ENCODE data around the gene TFCP2L1.
"Not testable (repeated sequence)": the region's sequence is repeated elsewhere in the genome, so short reads cannot be mapped to it uniquely, and the experiment has no call there.

The TFCP2L1 gene

DNA sequence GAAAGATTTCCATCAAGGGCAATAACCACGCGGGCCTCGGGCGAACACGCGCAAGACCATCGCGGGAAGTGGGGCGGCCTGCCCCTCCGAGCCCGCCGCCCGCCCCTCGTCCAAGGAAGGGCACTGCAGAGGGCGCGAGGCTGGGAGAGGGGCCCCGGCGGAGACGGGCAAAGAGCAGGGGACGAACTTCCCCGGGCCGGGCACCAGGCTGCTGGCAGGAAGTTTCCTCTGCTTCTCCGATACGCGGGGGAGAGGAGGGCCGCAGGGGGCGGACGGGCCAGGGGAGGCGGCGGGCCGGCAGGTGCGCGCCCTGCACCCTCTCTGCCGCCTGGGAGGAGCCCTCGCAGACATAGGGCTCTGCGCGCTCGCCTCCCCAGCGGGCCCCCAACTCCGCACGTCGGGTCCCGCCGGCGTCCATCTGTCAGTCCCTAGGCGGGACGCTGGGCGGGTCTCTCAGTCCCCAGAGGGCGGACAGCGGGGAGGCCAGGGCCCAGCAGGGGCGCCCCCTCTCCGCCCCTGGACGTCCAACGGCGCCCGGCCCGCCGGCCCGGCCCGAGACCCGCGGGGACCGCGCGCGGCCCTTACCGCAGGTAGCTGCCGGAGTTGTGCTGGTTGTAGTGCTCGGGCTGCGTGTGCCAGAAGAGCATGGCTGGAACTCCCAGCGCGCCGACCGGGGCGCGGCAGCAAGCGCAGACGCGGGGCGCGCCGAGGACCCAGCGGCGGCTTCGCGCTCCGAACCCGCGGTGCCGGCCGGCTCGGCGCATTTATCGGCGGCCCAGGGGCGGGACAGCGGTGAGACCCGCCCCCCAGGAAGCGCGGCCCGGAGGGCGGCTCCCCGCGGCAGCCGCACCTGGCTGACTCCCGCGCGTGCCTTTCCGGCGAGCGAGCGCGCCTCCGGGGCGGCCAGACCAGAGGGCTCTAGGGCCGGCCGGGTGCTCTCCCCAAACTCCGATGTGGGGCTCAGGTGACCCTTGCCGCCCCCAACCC is at the start of gene TFCP2L1:
Gene TFCP2L1, minus strand, starts transcription at position 740 of the 987 bp plus-strand sequence. Its CDS starts 93 bp downstream, at position 647.
- DNase-seq: no peak

GRCh38 chr2:121333834-121334558 is 49.0 kb upstream of the TFCP2L1 start:
- DNase-seq: no peak

GRCh38 chr2:121333231-121333630 is 48.2 kb upstream of the TFCP2L1 start:
- no peak for DNase-seq

GRCh38 chr2:121331324-121331723 is 46.3 kb upstream of the TFCP2L1 start:
- DNase-seq: not testable (repeated sequence)

- no peak for DNase-seq
Observed at GRCh38 chr2:121330921-121331320, 45.9 kb upstream of the TFCP2L1 start.

DNA sequence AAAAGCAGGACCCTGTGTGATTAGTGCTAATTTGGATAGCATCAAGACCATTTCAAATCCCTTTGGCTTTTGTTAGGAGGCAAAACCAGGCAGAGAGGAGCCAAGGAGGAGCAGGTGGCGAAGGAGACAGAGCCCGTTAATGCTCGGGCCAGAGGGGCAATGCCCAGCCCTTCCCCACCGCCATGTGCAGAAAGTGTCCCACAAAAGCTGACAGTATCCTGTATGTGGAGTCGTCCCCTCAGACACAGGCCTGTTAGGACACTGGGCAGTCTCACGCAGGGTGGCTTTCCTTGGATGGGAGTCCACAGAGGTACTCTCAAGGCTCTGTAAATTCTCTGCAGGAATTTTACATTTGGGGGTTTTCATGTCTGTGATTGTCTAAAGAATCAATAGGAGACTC is 44.8 kb upstream of the TFCP2L1 start:
- no peak for DNase-seq

GRCh38 chr2:121326628-121327027 is 41.6 kb upstream of the TFCP2L1 start:
- no peak for DNase-seq

GRCh38 chr2:121324601-121325000 is 39.6 kb upstream of the TFCP2L1 start:
- no peak for DNase-seq

DNA sequence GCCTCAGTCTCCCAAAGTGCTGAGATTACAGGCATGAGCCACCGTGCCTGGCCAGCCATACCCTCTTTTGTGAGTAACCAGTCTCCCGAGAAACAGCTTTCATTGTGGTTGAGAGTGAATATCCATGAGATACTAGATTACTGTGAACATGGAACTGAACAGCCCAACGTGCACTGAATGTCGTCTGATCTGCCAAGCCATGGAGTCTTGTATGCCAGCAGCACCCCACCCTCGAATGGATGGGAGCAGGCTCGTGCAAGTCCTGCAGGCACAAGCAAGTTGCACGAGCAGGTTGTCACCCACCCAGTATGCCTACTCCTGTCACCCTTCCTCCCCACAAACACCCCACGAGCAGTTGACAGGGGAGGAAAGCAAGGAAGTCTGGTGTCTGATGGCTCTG is 36.5 kb upstream of the TFCP2L1 start:
- no peak for DNase-seq

GRCh38 chr2:121319941-121320340 is 34.9 kb upstream of the TFCP2L1 start:
- no peak for DNase-seq

GRCh38 chr2:121316986-121317385 is 32.0 kb upstream of the TFCP2L1 start:
- no peak for DNase-seq

- DNase-seq: not testable (repeated sequence)
Observed at GRCh38 chr2:121313701-121314100, 28.7 kb upstream of the TFCP2L1 start.

DNA sequence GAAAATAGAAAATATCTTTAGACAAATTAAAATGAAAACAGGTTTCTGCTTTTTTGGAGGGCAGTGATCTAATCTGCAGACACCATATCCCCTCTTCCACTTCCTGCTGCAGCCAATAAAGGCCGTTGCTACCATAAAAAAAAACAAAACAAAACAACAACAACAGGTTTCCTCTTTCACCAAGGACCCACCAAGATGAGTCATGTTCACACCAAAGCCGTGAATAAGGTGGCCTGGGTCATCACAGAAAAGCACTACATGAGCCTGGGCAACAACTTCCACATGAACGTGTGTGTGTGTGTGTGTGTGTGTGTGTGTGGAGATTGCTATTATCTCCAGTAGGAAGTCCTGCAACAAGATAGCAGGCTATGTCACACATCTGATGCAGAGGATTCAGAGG is 24.8 kb upstream of the TFCP2L1 start:
- no peak for DNase-seq

DNA sequence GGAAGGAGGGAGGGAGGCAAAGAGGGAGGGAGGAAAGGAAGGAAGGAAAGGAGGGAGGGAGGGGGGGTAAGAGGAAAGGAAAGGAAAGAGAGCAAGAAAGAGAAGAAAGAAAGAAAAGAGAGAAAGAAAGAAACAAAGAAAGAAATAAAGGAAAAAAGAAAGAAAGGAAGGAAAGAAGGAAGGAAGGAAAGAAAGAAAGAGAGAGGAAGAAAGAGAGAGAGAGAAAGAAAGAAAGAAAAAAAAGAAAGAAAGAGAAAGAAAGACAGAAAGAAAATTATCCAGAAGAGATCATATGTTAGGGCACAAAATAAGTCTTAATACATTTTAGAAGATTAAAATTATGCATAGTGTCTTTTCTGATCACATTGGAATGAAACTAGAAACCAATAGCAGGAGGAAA is 24.3 kb upstream of the TFCP2L1 start:
- DNase-seq: no peak

- DNase-seq: no peak
Observed at GRCh38 chr2:121307048-121307447, 22.0 kb upstream of the TFCP2L1 start.

DNA sequence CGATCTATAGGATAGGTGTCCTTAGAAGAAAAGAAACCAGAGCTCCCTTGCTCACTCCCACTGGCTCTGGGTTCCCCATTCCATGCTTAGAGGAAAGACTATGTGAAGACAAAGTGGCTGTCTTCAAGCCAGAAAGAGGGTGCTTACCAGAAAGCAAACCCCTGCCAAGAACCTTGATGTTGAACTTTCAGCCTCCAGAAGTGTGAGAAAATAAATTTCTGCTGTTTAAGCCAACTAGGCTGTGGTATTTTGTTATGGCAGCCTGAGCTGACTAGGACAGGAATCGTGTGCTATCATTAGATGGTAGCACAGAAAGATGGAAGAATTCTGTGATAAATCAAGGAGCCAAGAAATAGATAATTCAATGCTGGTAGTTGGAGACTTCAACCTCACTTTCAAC is 19.9 kb upstream of the TFCP2L1 start:
- no peak for DNase-seq

DNA sequence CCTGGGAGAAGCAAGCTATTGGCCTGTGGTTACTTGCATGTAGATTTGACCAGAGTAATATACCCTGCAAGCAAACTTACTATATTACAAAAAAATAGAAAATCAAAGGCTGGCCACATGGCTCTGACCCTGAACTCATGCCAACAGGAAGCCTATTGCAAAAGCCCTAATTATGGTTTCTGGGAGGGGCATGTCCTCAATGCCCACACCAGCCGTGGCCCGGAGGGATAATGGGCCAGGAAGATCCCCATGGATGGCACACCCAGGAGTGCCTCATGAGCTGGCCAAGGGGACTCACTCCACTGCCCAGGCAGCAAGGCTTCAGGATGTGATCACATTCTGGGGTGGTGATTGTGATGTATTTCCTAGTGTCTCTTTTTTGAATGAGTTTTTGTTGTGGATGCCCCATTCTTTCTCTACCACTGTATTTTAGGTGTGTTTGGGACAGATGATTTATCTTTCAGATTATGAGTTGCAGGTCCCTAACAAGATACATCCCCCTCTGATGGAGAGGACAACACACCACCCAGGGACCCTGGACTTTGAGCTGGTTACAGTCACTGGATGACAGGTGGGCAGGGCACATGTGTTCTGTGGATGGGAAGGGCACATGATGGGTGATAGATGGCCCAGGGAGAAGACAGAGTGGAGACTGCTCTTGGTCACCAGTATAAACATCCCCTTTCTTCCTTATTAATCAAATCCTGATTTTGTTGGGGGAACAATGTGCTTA is 18.7 kb upstream of the TFCP2L1 start:
- no peak for DNase-seq

GRCh38 chr2:121301190-121301589 is 16.2 kb upstream of the TFCP2L1 start:
- DNase-seq: not testable (repeated sequence)

- DNase-seq: no peak
Observed at GRCh38 chr2:121298476-121298875, 13.5 kb upstream of the TFCP2L1 start.

- not testable (repeated sequence) for DNase-seq
Observed at GRCh38 chr2:121297866-121298265, 12.9 kb upstream of the TFCP2L1 start.

GRCh38 chr2:121297217-121297830 is 12.3 kb upstream of the TFCP2L1 start:
- DNase-seq: no peak

DNA sequence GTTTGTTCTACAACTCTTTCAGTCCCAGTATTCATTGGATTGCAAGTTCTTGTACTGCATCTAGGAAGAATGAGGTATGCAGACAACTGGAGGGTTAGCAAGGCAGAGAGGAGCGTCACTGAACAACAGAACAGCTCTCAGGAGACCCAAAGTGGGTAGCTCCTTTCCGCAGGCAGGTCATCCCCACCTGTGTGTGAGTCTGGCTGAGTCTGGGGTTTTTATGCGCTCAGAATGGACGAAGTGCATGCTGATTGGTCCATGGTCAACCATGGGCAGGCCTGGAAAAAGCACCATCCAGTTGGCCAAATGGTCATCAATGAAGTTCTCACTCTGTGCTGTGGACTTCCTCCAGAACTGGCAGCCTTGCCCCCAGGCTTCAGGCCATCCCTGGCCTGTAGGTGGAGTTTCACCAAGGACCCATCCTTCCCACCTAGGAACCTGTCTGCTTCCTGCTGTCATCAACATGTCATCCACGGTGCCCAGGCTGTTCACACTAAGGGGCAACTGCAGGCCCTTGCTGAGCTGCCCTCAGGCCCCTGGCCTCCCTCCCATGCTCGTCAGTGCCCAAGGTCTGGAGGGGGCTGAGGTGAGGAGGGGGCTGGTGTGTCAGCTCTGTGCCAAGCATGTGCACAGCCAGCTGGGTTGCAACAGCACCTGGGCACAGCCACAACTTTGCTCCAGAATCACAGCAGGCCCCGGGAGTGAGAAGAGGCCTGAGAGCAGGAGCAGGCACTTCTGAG is 11.1 kb upstream of the TFCP2L1 start:
- DNase-seq: no peak
